Posterior cingulate gyrus (tissue), 11 donors: ENCODE data around the gene MAGI3.
"Not testable (repeated sequence)": the region's sequence is repeated elsewhere in the genome, so short reads cannot be mapped to it uniquely, and the experiment has no call there.

Experiments
- DNase-seq, 10 donors: peaks; one replicate each; pipeline versions ENCODE4 v3.0.0 to v3.0.0-alpha.2; 2020 to 2021; ENCODE audit warnings: mixed read lengths in 3 of 10
- intact Hi-C: fragments of 100-400 bp; cut with DNase I; formaldehyde crosslinking; loops from one replicate; pipeline ENCODE4 v1.15.1; 2023

MAGI3 gene

DNA sequence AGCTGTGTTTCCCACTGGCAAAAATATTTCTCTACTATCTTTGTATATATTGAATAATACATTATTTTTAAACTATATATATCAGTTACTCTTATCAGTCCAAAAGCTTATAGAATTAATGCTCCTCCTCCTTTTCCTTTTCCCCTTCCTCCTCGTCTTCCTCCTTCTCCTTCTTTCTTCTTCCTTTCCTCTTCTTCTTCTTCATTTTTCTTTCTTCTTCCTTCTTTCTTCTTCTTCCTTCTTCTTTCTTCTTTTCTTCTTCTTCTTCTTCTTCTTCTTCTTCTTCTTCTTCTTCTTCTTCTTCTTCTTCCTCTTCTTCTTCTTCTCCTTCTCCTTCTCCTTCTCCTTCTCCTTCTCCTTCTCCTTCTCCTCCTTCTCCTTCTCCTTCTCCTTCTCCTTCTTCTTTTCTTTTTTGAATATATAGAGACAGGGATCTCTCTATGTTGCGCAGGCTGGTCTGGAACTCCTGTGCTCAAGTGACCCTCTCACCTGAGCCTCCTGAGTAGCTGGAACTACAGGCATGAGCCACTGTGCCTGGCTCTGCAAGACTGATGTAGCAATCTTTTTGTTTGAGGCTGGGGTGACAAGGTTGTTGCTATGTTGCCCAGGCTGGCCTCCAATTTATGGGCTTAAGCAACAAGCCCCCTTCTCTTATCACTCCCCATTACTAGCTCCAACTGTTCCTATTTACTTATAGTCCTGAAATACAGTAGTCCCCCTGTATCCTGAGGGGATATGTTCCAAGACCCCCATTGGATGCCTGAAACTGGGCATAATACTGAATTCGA lies 47.4 kb downstream of the MAGI3 start:
- no peak for DNase-seq
- intact Hi-C loops = no loop called here

DNA sequence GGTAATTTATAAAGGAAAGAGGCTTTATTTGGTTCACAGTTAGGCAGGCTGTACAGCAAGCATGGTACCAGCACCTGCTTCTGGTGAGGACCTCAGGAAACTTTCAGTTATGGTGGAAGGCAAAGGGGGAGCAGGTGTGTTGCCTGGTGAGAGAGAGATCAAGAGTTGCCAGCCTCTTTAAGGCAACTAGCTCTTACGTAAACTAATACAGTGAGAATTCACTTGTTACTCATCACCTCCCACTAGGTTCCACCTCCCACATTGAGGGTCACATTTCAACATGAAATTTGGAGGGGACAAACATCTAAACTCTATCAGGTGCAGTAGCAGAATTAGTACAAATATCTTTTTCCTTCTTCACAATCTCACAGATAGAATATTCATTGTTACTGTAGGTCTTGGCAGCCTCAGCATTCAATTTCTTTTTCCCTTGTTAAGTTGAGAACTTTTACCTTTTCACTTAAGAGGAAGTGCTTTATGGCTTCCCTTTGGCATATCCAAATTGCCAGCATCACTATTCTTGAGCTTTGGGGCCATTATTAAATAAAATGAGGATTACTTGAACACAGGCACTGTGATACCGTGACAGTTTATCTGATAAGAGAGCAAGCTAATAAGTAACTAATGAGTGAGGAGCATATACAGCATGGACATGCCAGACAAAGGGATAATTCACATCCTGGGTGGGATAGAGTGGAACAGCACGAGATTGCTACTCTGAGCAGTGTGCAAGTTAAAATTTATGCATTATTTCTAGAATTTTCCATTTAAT lies 48.4 kb downstream of the MAGI3 start:
- DNase-seq = no peak
- intact Hi-C loops = no loop called here

DNA sequence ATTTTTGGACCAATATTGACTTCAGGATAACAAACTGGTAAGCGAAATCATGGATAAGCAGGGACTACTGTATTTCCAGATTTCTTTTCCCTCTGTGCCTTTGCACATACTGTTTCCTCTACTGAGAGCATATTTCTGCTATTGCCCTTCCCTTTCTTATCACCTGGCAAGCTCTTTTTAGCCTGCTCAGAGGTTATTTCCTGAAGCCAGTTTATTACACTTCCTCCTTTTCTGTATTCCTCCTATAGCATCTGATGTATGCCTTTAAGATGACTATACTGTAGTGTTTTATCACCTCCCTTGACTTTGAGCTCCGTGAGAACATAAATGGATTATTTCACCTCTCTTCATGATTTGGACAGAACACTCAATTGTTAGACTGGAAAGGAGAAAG lies 49.0 kb downstream of the MAGI3 start:
- no peak for DNase-seq
- intact Hi-C loops = no loop called here

DNA sequence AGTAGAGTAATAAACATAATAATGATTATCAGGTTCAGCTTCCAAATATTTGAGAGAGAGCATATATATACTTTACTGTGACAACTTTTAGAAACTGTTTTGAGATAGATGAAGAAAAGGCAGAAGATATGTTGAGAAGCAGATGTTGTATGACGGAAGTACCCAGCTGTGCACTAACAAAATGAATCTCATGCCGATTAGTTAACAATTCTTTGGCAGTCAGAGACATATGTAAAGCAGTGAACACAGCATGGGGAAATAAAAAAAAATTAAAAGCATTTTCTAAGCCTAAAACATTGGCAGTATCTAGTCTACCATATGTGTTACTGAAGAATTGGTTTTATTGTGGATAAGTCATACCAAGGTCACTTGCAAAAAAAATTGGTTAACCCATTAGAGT lies 51.8 kb downstream of the MAGI3 start:
- no peak for DNase-seq
- intact Hi-C loops = no loop called here

DNA sequence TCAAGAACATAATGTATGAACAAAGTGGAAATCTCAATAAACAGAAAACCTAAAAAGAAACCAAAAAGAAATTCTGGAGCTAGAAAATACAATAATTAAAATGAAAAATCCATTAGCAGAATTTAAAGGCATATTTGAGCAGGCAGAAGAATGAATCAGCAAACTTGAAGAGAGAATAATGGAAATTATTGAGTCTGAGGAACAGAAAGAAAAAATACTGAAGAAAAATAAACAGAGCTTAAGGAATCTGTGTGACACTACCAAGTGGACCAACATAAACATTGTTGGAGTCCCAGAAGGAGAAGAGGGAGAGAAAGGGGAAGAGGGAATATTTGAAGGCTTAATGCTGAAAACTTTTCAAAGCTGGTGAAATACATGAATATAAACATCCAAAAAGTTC lies 54.5 kb downstream of the MAGI3 start:
- DNase-seq = no peak
- intact Hi-C loops = no loop called here

DNA sequence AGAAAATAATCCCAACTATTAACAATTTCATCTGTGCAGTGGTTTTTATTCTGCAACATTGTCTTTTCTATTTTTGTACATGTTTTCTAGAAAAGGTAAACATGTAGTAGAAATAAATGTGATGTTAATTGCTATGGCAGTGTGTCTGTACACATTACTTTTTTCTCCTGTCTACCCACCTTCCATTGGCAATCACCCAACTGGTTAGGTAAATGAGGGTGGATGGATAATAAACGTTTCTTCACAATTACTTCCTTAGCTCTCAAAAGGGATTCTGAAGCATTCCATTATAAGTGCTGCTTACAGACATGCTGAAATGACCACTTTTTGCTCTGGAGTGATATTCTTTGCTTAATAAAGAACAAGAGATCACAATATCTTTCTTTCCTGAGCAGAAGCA lies 61.4 kb downstream of the MAGI3 start:
- DNase-seq = no peak
- intact Hi-C loops = loop anchor here (10.0 kb wide), 1 partner anchor 307 kb away; no protein-coding TSS in a partner anchor

DNA sequence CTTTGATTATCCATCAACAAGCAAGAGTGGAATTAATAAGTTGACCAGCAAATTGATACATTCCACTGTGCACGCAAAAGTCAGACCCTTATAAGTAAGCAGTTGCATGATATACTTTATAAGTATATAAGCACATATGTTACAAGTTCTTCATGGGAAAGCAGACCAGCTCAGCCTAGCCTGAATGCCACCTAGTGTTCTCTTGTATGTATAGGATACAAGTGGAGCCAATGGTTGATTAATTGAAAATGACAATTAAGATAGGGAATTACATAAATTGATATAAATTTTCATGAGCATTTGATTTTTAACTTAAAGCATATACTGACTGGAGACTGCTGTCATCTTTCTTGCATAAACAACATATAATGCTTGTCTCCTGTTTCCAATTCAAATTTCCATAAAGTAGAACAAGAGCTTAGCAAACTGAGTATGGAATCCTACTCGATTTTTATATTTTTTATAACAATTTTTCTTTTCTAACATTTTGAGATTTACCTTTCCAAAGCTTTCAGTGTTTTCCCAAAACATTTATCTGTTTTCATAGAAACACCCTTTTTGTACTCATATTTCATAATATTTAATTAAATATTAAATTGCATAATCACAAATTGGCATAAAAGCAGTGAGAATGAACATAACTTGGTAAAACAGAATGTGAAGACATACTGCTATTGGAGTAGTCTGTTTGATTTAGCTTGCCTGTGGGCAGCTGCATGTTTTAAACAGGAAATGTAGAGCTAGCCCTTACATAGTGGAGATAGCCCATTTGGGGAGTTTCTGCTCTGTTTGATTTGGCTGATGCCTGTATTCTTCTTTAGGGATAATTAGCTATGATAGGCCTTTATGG lies 62.8 kb downstream of the MAGI3 start:
- intact Hi-C loops = loop anchor here (10.0 kb wide), 1 partner anchor 308 kb away; no protein-coding TSS in a partner anchor
- peak in 1 of 10 donors; percentile 8 for DNase-seq

DNA sequence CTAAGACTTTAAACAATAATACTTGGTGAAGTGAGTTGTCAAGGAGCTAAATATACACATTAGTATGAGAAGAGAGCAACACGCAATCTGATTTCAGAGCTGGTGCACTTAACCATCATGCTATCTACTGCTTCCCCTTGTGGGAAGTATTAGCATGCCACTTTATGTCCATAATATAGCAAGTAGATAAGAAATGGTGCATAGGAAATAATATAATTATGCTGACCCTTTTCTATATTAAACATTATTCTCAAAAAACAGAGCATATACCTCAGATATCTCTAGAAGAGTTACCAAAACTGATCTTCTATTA lies 63.4 kb downstream of the MAGI3 start:
- intact Hi-C loops = loop anchor here (10.0 kb wide), 1 partner anchor 309 kb away; no protein-coding TSS in a partner anchor
- no peak for DNase-seq

DNA sequence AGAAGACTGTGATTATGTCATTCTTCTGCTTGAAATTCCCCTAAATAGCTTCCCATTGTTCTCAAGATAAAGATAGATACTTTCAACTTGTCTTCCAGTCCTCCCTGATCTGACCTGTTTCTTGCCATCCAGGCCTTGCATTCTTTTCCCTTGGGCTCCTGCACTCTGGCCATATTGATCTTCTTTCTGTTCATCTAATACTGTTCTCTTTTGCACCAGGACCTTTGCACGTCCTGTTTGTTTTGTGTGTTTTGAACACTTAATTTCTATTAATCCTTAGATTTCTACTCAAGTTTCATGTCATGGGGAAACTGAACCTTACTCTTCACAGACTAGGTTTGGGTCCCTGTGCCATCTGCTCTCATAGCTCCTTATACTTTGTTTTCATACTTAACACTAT lies 65.1 kb downstream of the MAGI3 start:
- no peak for DNase-seq
- intact Hi-C loops = loop anchor here (10.0 kb wide), 1 partner anchor 311 kb away; no protein-coding TSS in a partner anchor

DNA sequence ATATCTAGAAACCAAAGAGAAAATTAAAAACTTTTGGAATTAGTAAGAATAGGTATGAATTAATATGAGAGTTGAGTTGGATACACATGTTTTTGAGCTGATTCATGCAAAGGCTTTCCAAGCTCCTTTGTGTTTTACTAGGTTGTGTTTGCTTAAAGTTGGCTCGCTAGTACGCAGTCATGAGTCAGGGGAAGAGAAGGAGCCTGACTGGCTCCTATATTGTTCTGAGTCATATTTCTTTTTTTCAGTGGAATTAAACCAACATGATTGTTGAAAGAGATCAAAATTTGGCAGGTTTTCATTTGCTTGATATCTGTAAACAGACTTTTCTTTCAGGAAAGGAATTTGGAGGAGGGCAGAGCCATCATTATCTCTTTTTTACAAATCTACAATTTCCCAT lies 66.7 kb downstream of the MAGI3 start:
- intact Hi-C loops = loop anchor here (10.0 kb wide), 1 partner anchor 312 kb away; no protein-coding TSS in a partner anchor
- DNase-seq = no peak

DNA sequence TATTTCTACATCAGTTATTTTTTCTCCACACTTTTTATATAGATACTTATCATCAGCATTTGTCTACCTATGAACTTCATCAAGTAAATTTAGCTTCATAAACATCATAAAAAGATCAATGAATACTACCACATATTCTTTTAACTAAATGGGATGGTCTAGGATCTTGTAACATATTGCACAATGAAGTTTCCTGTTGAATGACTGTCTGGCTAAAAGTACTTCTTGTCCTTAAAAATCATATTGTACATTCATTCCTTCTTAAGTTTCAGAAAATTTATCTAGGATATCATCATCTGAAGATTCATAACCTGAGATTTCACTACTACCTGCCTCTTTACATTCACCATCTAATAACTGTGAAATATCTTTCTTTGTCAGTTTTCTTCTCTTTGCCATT lies 69.0 kb downstream of the MAGI3 start:
- DNase-seq = no peak
- intact Hi-C loops = loop anchor here (10.0 kb wide), 1 partner anchor 314 kb away; no protein-coding TSS in a partner anchor

DNA sequence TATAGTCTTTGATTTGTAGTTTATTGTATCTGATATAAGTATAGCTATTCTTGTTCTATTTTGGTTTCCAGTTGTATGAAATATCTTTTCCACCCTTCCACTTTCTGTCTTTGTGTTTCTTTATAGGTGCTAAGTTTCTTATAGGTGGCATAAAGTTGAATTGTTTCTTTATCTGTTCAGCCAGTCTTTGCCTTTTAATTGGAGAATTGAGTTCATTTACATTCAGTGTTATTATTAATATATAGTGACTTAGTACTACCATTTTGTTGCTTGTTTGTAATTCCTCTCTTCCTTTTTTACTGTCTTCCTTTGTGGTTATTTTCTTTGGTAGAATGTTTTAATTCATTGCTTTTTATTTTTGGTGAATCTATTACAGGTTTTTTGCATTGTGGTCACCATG lies 77.7 kb downstream of the MAGI3 start:
- intact Hi-C loops = no loop called here
- no peak for DNase-seq

DNA sequence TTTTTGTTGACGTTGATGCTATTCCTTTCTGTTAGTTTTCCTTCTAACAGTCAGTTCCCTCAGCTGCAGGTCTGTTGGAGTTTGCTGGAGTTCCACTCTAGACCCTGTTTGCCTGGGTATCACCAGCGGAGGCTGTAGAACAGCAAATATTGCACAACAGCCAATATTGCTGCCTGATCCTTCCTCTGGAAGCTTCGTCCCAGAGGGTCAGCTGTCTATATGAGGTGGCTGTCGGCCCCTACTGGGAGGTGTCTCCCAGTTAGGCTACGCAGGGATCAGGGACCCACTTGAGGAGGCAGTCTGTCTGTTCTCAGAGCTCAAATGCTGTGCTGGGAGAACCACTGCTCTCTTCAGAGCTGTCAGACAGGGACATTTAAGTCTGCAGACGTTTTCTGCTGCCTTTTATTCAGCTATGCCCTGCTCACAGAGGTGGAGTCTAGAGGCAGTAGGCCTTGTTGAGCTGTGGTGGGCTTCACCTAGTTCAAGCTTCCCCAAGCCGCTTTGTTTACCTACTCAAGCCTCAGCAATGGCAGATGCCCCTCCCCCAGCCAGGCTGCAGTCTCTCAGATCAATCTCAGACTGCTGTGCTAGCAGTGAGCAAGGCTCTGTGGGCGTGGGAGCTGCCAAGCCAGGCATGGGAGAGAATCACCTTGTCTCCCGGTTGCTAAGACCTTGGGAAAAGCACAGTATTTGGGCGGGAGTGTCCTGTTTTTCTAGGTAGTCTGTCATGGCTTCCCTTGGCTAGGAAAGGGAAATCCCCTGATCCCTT lies 88.3 kb downstream of the MAGI3 start:
- DNase-seq, intact Hi-C loops: not testable (repeated sequence)

DNA sequence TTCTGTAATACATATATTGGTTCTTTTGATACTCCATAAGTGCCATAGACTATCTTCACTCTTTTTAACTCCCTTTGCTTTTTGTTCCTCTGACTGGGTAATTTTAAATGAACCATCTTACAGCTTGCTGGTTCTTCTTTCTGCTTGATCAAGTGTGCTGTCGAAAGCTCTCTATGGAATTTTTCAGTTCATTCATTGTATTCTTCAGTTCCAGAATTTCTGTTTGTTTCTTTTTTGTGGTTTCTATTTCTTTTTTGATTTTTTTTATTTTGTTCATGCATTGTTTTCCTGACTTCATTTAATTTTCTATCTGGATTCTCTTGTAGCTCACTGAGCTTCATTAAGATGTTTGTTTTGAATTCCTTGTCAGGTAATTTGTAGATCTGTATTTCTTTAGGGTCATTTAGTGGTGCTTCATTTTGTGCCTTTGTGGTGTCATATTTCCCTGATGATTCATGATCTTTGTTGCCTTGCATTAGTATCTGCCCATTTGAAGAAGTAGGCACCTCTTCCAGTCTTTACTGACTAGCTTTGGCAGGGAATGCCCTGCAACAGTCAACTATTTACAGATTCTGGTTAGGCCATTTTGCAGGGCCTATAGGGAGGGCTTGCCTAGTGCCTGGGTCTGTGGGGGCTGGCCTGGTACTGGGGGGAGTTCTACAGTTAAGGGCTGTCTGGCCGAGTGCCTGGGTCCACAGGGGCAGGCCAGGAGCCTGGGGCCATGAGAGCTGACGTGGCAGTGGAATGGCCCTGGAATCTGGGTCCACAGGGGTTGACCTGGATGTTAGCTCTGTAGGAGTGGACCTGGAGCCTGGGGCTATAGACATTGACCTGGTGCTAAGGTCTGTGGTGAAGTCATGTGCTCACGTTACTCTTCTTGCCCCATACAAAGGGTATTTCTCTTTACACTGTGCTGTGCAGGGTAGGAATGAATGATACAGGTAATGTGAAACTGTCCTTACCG lies 89.7 kb downstream of the MAGI3 start:
- DNase-seq = peak in 1 of 10 donors; percentile 59
- intact Hi-C loops = no loop called here

DNA sequence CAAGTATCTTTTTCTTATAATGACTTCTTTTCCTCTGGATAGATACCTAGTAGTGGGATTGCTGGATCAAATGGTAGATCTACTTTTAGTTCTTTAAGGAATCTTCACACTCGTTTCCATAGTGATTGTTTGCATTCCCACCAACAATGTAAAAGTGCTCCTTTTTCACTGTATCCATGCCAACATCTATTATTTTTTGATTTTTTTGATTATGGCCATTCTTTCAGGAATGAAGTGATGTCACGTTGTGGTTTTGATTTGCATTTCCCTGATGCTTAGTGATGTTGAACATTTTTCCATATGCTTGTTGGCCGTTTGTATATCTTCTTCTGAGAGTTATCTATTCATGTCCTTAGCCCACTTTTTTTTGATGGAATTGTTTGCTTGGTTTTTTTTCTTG lies 94.8 kb downstream of the MAGI3 start:
- DNase-seq, intact Hi-C loops: not testable (repeated sequence)

DNA sequence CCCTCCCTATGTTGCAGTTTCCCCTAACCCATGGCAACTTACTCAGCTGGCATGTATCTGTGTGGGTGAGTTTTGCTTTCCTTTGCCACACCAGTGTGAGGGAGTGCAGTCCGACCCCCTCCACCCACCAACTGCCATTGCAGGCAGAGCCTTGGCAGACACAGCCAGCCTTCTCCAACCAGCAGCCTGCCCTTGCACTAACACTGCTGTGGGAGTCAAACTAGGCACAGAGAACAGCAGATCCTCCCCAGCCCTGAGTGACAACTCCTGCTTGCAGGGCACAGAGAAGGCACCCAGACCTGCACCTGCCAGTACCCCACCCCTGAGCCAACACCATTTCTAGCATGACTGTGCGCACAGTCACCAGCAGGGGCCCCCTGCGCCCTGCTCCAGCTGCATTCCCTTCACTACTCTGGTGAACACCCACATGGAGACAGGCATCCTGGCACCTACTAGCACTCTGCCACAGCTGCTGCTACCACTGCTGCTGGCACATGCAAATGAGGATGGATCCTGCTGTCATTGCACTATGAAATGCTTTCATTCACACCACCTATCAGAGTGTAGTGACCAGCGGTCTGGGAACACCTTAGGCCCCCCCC lies 98.4 kb downstream of the MAGI3 start:
- intact Hi-C loops = no loop called here
- DNase-seq = peak in 2 of 10 donors; percentile 45 to 73

DNA sequence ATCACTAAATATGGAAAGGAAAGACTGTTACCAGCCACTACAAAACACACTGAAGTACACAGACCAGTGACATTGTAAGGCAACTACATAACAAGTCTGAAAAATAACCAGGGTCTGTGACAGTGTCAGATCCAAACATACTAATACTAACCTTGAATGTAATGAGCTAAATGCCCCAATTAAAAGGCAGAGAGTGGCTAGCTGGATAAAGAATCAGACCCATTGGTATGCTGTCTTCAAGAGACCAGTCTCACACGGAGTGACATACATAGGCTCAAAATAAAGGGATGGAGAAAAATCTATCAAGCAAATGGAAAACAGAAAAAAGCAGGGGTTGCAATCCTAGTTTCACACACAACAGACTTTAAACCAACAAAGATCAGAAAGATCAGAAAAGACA lies 100.1 kb downstream of the MAGI3 start:
- intact Hi-C loops = no loop called here

DNA sequence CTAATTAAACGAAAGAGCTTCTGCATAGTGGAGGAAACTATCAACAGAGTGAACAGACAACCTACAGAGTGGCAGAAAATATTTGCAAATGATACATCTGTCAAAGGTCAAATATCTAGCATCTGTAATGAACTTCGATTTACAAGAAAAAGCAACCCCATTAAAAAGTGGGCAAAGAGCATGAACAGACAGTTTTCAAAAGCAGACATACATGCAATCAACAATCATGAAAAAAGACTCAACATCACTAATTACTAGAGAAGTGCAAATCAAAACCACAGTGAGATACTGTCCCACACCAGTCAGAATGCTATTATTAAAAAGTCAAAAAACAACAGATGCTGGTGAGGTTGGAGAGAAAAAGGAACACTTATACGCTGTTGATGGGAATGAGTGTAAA lies 103.2 kb downstream of the MAGI3 start:
- intact Hi-C loops = no loop called here
- no peak for DNase-seq

More for the DNA sequence above, 100.1 kb downstream of the MAGI3 start:
- DNase-seq = no peak
